Endodermal cell (in vitro differentiated cells): ENCODE data around the gene LEMD3. TPM values are rescaled to one million over a fixed set of nuclear protein-coding genes. Genes with fewer than 3 reads are reported as not detected.

Source experiments
- DNase-seq: peaks from one replicate; pipeline ENCODE4 v3.0.0-alpha.2; 2017
- H3K27ac ChIP-seq: 2 replicates; pipeline ENCODE4 v1.5.1; 2013; ENCODE audit warnings: mild to moderate bottlenecking, low read depth, low read length, moderate library complexity
- H3K27me3 ChIP-seq: 2 replicates; pipeline ENCODE4 v1.6.1; 2013; ENCODE audit warnings: mild to moderate bottlenecking, low read length, moderate library complexity; ENCODE audit not compliant: insufficient read depth, control insufficient read depth, poor library complexity, severe bottlenecking
- H3K36me3 ChIP-seq: 2 replicates; pipeline ENCODE4 v1.7.0; 2013; ENCODE audit warnings: mild to moderate bottlenecking, low read length, moderate library complexity; ENCODE audit not compliant: control insufficient read depth, insufficient read depth
- H3K4me1 ChIP-seq: one replicate; pipeline ENCODE4 v1.7.0; 2013; ENCODE audit warnings: low read length; ENCODE audit not compliant: control insufficient read depth, insufficient read depth
- H3K4me3 ChIP-seq: 2 replicates; pipeline ENCODE4 v1.5.1; 2013; ENCODE audit warnings: mild to moderate bottlenecking, low read length, moderate library complexity
- H3K9ac ChIP-seq: 2 replicates; pipeline ENCODE4 v1.6.1; 2013; ENCODE audit warnings: mild to moderate bottlenecking, low read length, moderate library complexity; ENCODE audit not compliant: poor library complexity, severe bottlenecking; ENCODE audit errors: extremely low read depth
- H3K9me3 ChIP-seq: 2 replicates; pipeline ENCODE4 v1.6.1; 2013; ENCODE audit warnings: mild to moderate bottlenecking, low read length, moderate library complexity; ENCODE audit not compliant: control insufficient read depth
- H3K27ac Mint-ChIP-seq: 2 replicates; pipeline ENCODE4 v1.8.0; 2020; ENCODE audit warnings: mixed read lengths
- H3K27me3 Mint-ChIP-seq: 2 replicates; pipeline ENCODE4 v1.8.0; 2021; ENCODE audit warnings: mild to moderate bottlenecking, mixed read lengths; ENCODE audit not compliant: insufficient read depth
- H3K36me3 Mint-ChIP-seq: 2 replicates; pipeline ENCODE4 v1.8.0; 2020; ENCODE audit warnings: low read depth, mixed read lengths
- H3K4me1 Mint-ChIP-seq: 2 replicates; pipeline ENCODE4 v1.8.0; 2020; ENCODE audit warnings: mixed read lengths
- H3K4me3 Mint-ChIP-seq: 2 replicates; pipeline ENCODE4 v1.8.0; 2020; ENCODE audit warnings: mild to moderate bottlenecking, moderate library complexity, mixed read lengths
- H3K9me3 Mint-ChIP-seq: 2 replicates; pipeline ENCODE4 v1.8.0; 2020; ENCODE audit warnings: mild to moderate bottlenecking, mixed read lengths
- CTCF ChIP-seq: fragments of 200-600 bp; sonication (generic); conservative IDR thresholded peaks from 2 replicates; pipeline ENCODE4 v1.5.0; 2021; ENCODE audit warnings: antibody characterized with exemption, mild to moderate bottlenecking
- WGBS, 2 experiments: methylation state at CpG; one replicate each; pipeline versions ENCODE4 v1.1.5 to v1.1.7; 2013; ENCODE audit warnings: missing lambda C conversion rate in 2 of 2, mixed read lengths in 1 of 2; ENCODE audit not compliant: insufficient coverage in 1 of 2, insufficient read length in 1 of 2; 5-methylcytosine and 5-hydroxymethylcytosine counted together
- total RNA-seq, 2 donors: library from RNA; stranded (reverse); fragmentation: NEBNext Ultra II Directional in 1 of 2; extraction: Animal tissue kit (Norgen Biotek cat#: 25700) in 1 of 2; gene quantifications; 2 replicates in 1 of 2; 3 replicates in 1 of 2; pipeline ENCODE4 v1.2.1, GENCODE V29; 2021

The LEMD3 gene
- total RNA-seq, 2 donors from 2014 or later = 35.8 to 37.3 TPM

- peaks cover 61% of the 10 kb centered on the region for H3K27me3 Mint-ChIP-seq
- no peaks in the 10 kb centered on the region for H3K36me3 ChIP-seq
- H3K9me3 ChIP-seq = no peaks in the 10 kb centered on the region
- peaks cover 40% of the 10 kb centered on the region for H3K27me3 ChIP-seq
- H3K4me1 Mint-ChIP-seq = peaks cover 3% of the 10 kb centered on the region
- peak overlapping the region; percentile 85 for H3K4me3 ChIP-seq
- H3K9me3 Mint-ChIP-seq = no peaks in the 10 kb centered on the region
- peak overlapping the region; percentile 42 for H3K9ac ChIP-seq
- H3K27ac Mint-ChIP-seq = no peak overlapping the region
- H3K4me3 Mint-ChIP-seq = peak overlapping the region; percentile 68
- H3K36me3 Mint-ChIP-seq = no peaks in the 10 kb centered on the region
- WGBS, 2 experiments = 10% methylated on average over 6 to 22 of the region's 23 CpGs
- no peaks in the 10 kb centered on the region for H3K4me1 ChIP-seq
- no peak for DNase-seq
- no peak for TF ChIP-seq CTCF
- no peak overlapping the region for H3K27ac ChIP-seq
Observed at GRCh38 chr12:65277994-65278575, 108.7 kb downstream of the LEMD3 start.

- DNase-seq = peak; percentile 93
- Histone ChIP-seq H3K4me3 (peak within 1 kb of the TSS; percentile 85), H3K36me3 (no peaks in the 10 kb centered on the region), H3K9me3 (no peaks in the 10 kb centered on the region), H3K27me3 (peaks cover 40% of the 10 kb centered on the region), H3K9ac (peak within 1 kb of the TSS; percentile 42), H3K4me1 (no peaks in the 10 kb centered on the region), H3K27ac (peak within 1 kb of the TSS; percentile 55)
- H3K4me1 Mint-ChIP-seq = peaks cover 3% of the 10 kb centered on the region
- no peak within 1 kb of the TSS for H3K27ac Mint-ChIP-seq
- peaks cover 58% of the 10 kb centered on the region for H3K27me3 Mint-ChIP-seq
- peak; percentile 45 for TF ChIP-seq CTCF
- H3K36me3 Mint-ChIP-seq = no peaks in the 10 kb centered on the region
- no peaks in the 10 kb centered on the region for H3K9me3 Mint-ChIP-seq
- peak within 1 kb of the TSS; percentile 68 for H3K4me3 Mint-ChIP-seq
- 0% methylated on average over 3 to 85 of the region's 85 CpGs for WGBS, 2 experiments
Observed at GRCh38 chr12:65278576-65279368, 109.4 kb downstream of the LEMD3 start, which contains the start of gene MSRB3. Gene MSRB3 (plus strand): TSS chr12:65278683. CDS start chr12:65308580, 29,897 bp downstream.

- Histone ChIP-seq H3K27me3 (peaks cover 35% of the 10 kb centered on the region), H3K9me3 (no peaks in the 10 kb centered on the region), H3K4me3 (peak overlapping the region; percentile 85), H3K9ac (peak overlapping the region; percentile 42), H3K4me1 (no peaks in the 10 kb centered on the region), H3K27ac (peak overlapping the region; percentile 55), H3K36me3 (no peaks in the 10 kb centered on the region)
- no peaks in the 10 kb centered on the region for H3K9me3 Mint-ChIP-seq
- no peaks in the 10 kb centered on the region for H3K36me3 Mint-ChIP-seq
- no peak for DNase-seq
- no peak for TF ChIP-seq CTCF
- peak overlapping the region; percentile 68 for H3K4me3 Mint-ChIP-seq
- 18% methylated on average over 8 to 23 of the region's 23 CpGs for WGBS, 2 experiments
- peaks cover 3% of the 10 kb centered on the region for H3K4me1 Mint-ChIP-seq
- H3K27me3 Mint-ChIP-seq = peaks cover 56% of the 10 kb centered on the region
- H3K27ac Mint-ChIP-seq = no peak overlapping the region
Observed at GRCh38 chr12:65279369-65280112, 110.2 kb downstream of the LEMD3 start.
